ENCODE data around the gene TSPAN33. TPM values are rescaled to one million over a fixed set of nuclear protein-coding genes. Genes with fewer than 3 reads are reported as not detected.

Gene TSPAN33
- total RNA-seq, 4 donors from 2014 or later: 2.4 to 12.1 (median 6.0) TPM

DNA sequence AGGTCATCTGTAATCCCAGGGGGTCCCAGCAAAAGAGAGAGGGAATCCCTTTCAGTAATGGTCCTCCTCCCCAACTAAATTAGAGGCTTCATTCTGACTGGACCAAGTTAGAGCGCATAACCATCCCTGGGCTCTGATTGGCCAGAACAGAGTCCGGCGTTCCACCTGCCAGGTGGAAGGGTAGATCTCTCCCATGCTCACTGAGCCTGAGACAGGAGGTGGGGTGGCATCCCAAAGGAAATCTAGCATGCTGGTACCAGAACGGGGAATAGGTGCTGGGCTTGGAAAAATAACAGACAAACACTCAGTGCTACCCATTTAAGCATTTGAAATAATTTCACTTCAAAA is 21.0 kb upstream of the TSPAN33 start:
- TF ChIP-seq, protein P1, sequence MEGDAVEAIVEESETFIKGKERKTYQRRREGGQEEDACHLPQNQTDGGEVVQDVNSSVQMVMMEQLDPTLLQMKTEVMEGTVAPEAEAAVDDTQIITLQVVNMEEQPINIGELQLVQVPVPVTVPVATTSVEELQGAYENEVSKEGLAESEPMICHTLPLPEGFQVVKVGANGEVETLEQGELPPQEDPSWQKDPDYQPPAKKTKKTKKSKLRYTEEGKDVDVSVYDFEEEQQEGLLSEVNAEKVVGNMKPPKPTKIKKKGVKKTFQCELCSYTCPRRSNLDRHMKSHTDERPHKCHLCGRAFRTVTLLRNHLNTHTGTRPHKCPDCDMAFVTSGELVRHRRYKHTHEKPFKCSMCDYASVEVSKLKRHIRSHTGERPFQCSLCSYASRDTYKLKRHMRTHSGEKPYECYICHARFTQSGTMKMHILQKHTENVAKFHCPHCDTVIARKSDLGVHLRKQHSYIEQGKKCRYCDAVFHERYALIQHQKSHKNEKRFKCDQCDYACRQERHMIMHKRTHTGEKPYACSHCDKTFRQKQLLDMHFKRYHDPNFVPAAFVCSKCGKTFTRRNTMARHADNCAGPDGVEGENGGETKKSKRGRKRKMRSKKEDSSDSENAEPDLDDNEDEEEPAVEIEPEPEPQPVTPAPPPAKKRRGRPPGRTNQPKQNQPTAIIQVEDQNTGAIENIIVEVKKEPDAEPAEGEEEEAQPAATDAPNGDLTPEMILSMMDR (IDR thresholded peaks at IDR 0.05; ENCODE audit: low read depth): no peak

DNA sequence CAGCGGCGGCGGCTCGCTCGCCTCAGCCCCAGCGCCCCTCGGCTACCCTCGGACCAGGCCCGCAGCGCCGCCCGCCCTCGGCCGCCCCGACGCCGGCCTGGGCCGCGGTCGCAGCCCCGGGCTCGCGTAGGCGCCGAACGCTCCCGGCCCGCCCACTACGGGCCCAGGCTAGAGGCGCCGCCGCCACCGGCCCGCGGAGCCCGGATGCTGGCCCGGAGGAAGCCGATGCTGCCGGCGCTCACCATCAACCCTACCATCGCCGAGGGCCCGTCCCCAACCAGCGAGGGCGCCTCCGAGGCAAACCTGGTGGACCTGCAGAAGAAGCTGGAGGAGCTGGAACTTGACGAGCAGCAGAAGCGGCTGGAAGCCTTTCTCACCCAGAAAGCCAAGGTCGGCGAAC is 18.2 kb upstream of the TSPAN33 start:
- TF ChIP-seq, protein P1 (IDR thresholded peaks at IDR 0.05; ENCODE audit: low read depth): no peak

DNA sequence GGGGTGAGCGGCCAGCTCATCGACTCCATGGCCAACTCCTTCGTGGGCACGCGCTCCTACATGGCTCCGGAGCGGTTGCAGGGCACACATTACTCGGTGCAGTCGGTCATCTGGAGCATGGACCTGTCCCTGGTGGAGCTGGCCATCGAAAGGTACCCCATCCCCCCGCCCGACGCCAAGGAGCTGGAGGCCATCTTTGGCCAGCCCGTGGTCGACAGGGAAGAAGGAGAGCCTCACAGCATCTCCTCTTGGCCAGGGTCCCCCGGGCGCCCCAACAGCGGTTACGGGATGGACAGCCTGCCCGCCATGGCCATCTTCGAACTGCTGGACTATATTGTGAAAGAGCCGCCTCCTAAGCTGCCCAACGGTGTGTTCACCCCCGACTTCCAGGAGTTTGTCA is 17.4 kb upstream of the TSPAN33 start:
- TF ChIP-seq, protein P1 (IDR thresholded peaks at IDR 0.05; ENCODE audit: low read depth): no peak

DNA sequence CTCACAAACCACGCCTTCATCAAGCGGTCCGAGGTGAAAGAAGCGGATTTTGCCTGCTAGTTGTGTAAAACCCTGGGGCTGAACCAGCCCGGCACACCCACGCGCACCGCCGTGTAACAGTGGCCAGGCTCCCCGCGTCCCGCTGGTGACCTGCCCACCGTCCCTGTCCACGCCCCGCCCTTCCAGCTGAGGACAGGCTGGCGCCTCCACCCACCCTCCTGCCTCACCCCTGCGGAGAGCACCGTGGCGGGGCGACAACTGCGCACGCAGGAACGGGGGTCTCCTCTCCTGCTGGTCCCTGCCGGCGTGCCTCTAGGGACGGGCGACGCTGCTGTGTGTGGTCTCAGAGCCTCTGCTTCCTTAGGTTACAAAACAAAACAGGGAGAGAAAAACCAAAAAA is 16.9 kb upstream of the TSPAN33 start:
- TF ChIP-seq, protein P1 (IDR thresholded peaks at IDR 0.05; ENCODE audit: low read depth): no peak

DNA sequence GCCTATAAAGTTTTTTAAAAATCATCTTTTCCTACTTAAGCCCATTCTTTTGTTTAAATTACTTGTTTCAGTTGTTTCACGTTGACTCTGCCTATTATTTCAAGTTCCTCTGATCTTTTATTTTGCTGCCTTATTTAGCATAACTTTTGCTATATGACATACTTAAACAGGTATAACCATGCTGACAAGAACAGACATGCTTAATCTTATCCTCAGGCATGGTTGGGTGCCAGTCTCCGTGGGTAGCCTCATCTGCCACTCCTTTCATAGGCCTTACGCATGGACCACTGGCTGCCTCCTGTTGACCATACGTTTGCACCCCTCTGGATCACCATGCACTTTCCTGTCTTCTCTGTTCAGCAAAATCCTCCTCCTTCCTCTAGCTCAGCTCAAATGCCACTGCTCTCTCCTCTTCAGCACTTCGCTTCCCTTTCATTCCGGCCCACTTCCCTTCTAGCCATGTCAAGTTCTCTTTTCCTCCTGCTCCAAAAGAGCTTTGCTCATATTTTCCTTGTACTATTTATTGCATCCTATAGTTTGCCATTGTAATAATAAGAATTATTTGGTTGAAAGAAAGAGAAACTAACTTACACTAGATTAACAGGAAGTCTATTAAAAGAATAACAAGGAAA is 10.0 kb upstream of the TSPAN33 start:
- TF ChIP-seq, protein P1 (IDR thresholded peaks at IDR 0.05; ENCODE audit: low read depth): no peak

DNA sequence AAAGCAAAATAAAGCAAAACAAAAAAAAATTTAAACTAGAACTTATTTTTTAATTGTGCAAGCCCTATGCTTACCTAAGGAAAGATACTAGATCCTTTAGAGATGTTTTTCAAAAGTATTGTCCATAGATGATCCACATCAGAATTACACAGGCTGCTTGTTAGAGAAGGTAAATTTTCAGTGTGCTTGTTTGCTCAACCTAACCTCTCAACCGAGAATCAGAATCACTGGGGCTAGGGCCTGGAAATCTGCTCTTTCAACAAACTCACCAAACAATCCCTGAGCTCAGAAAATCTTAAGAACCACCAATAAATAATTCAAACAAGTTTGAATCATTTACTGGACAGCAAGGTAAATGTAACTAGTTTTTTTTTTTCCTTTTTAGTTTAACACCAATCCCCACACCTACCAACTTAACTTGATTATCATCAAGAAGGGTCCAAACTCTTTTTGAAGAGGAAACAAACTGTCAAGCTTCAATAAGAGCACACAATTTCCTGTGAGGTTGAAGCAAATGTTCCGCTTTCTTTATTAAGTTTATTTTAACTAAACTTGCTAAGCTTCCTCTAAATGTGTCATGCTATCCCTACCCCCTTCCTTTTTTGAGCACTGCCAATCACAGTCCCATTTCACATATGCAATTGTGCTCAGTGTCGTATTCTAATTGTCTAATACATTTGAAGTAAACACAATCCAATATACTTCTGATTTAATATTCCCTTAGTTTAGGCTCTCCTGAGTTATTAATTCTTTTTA is 7.4 kb upstream of the TSPAN33 start:
- TF ChIP-seq, protein P1 (IDR thresholded peaks at IDR 0.05; ENCODE audit: low read depth): no peak

DNA sequence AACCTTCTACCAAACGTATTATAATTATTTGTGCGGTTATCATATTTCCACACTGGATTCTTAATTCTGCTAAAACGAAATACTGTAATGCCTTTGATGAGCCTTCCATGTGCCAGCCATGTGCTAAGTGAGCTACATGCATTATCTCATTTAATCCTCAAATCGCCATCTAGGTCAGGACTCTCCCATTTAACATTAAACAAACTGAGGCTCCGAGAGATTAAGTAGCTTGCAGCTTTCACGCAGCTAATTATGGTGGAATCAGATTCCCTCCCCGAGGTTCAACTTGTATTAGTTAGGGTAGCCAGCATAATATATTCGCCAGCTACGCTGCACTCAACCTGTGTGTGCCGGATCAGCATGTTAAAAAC is 798 bp upstream of the TSPAN33 start:
- TF ChIP-seq, protein P1 (IDR thresholded peaks at IDR 0.05; ENCODE audit: low read depth): no peak
